Measurements from ENCODE around the gene MGRN1.

MGRN1 gene

DNA sequence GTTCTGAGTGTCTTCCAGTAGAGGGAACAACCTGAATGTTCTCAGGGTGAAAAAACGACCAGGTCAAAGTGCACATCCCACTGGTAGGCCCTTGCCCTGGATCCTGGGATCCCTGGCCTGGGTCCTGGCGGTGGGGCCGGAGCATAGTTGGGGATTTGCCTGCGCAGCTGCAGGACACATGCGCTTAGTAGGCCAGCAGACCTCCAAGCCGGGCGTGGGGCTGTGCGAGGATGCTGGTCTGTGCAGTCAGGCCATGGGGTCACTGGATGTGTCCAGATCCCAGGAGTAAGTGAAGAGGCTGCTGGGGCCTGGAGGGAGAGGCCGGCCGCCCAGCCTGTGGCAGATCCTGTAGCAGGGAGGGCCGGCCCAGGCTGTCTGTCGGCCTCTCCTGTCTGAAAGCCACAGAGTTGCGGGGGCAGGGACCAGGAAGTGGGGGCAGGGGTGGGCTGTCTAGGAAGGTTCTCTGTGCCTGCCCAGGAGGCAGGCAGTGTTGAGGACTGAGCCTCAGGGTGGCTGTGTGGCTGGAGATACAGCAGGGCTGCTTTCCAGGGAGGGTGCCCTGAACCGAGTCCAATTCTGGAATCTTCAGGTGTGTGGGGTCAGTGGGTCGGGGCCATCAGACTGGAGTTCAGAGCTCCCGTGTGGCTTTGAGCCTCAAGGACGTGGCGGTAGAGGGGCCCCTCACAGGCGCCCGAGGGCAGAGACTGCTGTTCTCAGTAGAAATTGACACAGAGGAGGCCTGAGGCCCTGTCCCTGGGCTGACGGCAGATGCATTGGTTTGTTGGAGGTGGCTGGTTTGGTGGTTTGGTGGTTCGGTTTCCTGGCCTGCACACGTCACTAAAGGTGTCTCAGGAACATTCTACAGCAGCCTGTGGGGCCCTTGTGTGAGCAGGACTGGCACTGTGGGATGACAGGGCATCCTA lies 51.5 kb downstream of the MGRN1 start:
- DNase-seq (ENCODE audit: low spot score): no peak

DNA sequence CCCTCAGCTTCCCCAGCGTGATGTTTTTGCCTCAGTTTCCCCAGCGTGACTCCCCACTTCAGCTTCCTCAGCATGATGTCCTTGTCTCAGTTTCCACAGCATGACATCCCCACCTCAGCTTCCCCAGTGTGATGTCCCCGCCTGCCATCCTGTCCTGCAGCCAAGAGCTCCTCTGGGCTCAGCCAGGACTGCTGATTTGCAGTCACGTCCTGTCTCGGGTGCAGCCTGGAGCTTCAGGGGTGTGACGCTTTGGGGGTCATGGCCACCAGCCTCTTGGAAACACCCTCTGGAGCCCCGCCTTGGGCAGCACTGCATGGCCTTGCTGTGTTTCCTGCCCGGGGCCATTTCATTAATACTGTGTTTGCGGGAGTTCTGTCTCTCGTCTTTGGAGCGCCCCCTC lies 52.2 kb downstream of the MGRN1 start:
- DNase-seq (ENCODE audit: low spot score): no peak

DNA sequence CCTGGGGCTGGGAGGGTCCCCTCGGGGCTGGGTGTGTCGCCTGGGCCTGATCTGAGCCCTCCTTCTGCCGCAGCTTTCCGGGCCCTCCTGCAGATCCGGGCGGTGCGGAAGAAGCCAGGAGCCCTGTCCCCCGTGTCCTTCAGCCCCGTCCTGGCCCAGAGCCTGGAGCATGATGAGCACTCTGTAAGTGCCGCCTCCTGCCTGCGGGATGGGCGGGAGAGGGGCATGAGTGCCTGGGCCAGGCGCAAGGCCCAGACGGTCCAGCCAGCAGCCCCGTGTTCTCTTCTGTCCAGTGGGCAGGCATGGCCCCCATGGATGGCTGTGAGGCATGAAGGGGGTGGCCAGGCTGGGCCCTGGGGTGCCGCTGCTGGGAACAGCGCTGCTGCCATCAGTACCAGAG lies 52.8 kb downstream of the MGRN1 start:
- no peak for DNase-seq (ENCODE audit: low spot score)

DNA sequence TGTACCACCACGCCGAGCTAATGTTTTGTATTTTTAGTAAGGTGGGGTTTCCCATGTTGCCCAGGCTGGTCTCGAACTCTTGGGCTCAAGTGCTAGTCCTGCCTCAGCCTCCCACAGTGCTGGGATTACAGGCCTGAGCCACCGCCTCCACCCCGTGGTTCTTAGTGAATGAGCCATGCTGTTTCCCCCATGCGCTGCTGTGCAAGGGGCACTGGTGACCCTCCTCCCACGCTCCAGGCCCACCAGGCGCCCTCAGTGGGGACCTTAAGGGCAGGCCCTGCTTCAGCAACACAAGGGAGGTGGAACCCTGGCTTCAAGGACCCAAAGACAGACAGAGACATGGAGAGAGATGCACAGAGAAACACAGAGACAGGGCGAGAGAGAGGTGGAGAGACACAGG lies 53.4 kb downstream of the MGRN1 start:
- no peak for DNase-seq (ENCODE audit: low spot score)

DNA sequence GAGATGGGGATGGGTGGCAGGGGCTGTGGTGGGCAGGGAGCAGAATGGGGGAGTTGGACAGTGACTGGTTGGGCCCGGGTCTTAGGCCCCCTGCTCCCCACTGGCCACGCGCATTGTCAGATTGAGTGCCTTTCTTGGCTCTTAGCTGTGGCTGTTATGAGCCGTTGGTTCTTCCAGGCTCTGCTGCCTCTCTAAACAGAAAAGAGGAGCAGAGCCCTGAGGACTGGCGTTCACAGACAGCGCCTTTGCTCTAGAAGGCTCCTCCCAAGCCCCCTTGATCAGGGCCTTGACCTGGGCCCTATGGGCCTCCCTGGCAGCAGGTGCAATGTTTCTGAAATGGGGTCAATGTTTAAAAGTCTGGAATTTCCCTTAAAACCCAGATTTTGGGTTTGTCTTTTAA lies 54.0 kb downstream of the MGRN1 start:
- no peak for DNase-seq (ENCODE audit: low spot score)

DNA sequence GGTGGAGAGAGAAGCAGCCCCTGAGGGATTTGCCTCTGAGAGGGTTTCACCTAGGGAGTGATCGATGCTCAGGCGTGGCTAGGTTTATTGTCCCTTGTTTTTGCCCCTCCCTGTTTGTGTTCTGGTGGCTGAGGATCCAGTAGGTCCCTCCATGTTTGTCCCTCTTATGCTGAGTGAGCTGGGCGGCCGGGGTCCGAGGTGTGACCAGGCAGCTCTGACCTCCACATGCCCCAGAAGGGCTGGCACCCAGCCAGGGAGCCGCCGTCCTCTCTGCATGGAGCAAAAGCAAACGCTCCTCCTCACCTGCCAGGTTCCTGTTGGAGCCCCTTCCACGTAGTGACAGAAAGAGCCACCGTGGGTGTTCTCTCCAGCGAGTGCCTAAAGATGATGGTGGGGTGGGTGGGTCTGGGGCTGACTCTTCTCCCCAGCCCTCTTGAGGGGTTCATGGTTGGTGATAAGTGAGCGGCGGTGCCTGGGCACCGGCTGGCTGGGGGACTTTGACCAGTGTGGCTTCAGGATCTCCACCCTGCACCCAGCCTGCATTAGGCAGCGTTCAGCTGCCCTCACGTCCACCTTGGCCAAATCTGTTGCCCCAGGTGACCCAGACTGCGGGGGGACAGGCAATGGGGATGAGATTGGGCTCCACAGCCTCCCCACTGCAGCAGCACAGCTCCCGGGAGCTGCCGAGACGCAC lies 54.7 kb downstream of the MGRN1 start:
- DNase-seq (ENCODE audit: low spot score): no peak

DNA sequence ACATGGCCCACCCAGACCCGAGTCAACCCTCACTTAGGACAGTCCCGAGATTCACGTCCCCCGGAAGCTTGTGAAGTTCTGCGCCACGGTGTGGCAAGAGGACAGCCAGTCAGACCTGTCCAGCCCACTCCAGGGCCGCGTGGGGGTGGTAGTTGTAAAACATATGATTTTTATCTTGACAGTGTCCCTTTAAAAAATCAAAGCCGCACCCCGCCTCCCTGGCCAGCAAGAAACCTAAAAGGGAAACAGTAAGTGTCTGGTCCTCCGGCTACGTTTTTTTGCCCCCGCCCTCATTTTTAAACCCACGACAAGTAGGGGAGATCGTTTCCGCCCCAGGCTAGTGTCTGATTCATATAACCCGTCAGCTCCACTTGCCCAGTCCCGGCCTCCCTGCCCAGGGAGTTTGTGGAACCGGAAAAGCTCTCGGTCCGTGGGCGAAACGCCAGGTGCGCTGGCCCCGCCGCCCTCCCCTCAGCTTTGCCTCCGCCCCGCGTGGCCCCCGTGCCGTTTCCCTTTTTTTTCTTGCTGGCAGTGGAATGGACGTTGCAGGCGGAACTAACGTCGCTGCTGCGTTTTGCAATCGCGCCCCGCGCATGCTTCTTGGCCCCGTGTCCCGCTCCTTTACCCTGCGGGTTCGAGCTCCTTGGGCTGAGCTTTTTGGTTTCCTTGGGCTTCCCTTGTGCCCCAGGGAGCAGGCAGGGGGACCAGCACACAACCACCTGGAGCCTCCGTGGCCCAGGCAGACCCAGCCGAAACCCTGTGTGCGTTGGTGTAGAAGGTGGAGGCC lies 55.4 kb downstream of the MGRN1 start:
- DNase-seq (ENCODE audit: low spot score): no peak

DNA sequence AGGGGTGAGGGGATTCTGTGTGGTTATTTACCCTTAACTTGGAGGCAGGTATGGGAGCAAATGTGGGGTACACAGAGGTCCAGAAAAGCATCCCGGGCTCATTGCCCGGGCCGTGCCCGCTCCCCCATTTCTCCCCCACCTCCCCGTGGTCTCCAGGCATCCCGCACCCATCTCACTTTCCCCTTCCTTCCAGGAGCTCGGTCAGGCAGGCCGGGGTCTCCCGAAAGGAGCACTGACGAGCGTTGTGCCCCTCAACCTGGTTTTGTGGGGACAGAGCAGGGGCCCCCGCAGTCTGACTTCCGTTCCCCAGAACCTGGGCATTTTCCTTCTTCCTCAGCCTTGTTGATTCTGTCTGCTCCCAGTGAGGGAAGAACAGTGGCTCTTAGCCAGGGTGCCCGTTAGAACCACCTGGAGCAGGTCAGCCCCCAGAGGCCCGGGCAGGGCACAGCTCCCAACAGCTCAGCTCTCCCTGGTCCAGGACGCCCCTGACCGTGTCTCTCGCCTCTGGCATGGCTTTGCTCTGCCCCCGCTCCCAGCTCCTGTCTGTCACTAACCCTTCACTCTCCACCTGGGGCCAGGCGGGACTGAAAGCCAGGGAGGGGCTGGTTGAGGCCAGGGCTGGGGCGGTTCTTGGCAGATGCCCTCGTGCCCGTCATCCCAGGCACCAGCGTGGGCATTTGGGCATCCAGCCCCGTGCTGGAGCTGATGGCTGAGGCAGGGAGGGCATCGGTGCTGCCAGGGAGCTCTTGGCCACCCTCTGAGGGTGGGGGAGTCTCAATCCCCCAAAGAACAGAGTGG lies 56.2 kb downstream of the MGRN1 start:
- DNase-seq (ENCODE audit: low spot score): no peak

DNA sequence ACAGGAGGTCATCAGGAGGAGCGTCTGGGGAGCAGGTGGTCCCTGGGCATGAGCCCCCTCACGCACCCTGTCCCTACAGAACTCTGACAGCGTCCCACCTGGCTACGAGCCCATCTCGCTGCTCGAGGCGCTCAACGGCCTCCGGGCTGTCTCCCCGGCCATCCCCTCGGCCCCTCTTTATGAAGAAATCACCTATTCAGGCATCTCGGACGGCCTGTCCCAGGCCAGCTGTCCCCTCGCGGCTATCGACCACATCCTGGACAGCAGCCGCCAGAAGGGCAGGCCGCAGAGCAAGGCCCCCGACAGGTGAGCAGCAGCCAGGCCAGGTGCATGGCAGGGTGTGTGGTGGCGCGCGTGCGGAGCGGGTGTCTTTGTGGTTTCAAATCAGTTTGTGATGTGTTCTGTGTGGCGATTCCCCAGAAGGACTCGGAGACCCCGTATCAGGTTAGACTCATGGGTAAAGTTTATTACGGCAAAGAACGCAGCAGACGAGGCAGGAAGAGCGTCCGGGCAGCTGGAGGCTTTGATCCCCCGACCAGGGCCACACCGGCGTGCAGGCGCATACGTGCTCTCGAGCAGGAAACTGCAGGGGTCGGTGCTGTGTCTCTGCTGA lies 57.0 kb downstream of the MGRN1 start:
- DNase-seq (ENCODE audit: low spot score): no peak

DNA sequence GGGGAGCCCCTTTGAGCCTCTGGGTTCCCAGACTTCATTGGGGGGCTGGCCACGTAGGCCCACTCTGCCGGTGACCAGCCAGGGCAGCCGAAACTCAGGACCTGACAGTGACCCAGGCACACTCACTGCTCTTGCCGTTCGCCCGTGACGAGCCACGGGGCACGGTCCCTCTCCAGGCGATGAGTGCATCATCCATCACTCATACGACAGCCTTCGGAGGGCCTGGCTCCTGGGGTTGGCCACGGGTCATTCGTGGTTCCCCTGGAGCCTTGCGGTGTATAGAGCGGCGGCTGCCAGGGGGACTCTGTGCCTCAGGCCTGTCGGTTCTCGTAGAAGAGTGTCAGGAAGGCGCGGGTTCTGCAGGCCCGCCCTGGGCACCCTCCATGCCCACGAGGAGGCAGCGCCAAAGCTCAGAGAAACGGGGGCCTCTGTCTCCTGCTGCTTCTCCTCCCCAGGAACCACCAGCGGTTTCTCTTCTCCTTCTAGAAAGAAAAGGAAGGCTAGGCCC lies 57.5 kb downstream of the MGRN1 start:
- no peak for DNase-seq (ENCODE audit: low spot score)

DNA sequence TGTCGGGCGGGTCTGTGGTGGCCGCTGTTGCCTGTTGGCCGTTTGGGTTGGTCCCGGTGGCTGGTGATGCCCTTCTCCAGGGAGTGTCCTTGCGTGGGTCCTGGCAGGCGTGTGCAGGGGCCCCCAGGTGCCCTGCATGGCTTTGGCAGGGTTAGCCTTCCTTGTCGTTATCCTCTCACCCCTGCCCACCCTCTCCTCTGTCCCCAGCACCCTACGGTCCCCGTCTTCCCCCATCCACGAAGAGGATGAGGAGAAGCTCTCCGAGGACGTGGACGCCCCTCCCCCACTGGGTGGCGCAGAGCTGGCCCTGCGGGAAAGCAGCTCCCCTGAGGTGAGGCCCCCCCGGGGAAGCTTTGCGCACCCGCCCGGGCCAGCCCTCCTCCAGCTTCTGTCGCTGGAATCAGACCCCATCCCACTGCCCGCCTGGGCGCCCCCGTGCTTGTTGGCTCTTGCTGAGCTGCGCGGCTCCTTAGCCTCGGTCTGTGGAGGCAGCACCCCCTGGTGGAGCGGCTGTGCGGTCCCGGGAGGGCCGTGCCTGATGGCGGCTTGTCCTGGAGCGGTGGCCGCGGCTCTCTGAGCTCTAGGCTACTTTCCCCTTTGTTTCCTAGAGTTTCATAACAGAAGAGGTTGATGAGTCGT lies 58.1 kb downstream of the MGRN1 start:
- DNase-seq (ENCODE audit: low spot score): no peak

DNA sequence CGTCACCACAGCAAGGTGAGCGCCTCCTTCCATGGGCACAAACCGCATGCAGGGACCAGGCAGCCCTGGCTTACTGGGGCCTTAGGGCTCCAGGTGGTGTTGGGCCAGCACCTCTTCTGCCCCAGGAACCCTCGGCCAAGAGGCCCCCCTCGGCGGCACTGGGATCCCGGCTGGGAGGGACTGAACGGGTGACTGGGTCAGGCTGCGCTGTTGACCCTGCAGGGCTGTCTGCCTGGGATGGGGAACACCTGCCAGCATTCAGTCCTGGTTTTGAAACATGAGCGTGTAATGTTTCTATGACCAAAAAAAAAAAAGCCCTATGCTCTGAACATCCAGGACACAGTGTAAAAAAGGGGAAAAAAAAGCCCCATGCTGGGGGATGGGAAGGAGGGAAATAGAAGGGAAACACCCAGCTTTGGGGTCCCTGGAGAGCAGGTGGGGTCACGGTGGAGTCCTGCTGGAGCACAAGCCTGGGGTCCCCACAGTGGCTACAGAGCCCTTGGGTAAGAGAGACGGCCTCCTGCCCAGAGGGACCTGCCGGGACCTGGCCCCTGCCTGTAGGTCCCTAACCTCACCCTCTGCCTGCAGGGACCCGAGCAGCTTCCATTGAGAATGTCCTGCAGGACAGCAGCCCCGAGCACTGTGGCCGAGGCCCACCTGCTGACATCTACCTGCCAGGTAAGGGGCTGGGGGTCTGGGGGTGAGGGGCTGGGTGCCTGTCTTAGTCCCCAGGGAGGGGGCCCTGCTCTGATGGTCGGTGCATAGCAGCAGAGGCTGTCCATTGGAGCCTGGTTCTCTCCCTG lies 58.8 kb downstream of the MGRN1 start:
- DNase-seq (ENCODE audit: low spot score): no peak

DNA sequence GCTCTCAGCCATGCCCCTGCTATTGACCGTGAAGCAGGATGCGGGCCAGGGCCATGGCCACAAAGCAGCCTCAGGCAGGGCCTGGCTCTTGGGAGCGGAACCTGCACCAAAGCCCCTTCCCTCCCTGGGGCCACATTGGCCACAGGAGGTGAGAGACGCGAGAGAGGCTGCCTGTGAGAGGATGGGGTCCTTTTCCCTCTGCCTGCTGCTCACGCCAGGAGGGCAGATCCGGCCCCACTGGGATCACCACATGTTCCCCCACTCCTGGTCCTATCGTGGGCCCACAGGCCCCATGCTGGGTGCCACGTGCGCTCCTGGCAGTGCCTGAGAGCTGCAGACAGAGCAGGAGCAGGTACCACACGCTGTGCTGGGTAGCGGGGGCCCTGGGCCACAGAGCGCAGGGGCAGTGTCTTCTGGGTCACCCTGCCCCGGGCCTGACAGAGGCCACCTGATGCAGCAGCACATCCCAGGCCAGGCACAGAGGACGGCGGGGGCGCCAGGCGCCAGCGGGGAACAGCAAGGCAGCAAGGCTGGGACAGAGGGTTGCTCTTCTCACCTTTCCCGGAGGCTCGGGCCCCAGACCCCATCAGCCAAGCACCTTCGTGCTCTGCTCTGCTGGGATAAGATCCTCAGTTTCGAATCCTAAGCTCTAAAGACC lies 59.6 kb downstream of the MGRN1 start:
- no peak for DNase-seq (ENCODE audit: low spot score)

DNA sequence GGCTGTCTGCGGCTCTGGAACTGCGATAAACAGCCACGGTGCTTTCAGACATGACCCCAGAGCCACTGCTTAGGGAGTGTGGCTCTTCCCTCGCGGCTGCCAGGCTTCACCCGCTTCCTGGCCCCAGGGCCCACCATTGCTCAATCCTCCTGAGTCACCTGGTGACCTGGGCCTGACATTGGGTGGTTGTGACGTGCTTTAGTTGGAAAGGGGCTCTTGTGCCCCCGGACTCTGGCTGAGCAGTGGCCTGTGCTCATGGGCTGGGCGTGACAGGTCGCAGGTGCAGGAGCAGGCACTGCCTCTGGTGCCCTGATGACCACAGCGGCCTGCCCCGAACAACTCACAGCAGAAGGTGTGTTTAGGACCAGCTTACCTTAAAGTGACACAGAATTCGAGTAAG lies 60.1 kb downstream of the MGRN1 start:
- DNase-seq (ENCODE audit: low spot score): no peak

DNA sequence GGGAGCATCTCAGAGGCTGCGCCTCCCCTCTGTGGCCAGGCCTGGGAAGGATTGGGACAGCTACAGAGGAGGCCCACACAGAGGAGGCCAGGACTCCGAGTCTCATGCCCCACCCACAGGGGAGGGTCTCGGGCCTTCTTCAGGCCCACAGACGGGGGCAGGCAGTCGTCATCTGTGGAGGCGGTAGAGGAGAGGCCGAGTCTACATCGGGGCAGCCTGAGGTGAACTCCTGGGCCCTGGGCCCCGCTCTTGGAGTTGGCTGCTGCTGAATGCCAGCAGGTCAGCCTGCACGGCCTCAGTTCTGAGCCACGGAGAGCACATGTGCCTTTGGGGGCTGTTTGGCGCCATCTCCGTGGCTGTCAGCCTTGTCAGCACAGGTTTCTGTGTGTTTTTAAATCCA lies 60.7 kb downstream of the MGRN1 start:
- no peak for DNase-seq (ENCODE audit: low spot score)

DNA sequence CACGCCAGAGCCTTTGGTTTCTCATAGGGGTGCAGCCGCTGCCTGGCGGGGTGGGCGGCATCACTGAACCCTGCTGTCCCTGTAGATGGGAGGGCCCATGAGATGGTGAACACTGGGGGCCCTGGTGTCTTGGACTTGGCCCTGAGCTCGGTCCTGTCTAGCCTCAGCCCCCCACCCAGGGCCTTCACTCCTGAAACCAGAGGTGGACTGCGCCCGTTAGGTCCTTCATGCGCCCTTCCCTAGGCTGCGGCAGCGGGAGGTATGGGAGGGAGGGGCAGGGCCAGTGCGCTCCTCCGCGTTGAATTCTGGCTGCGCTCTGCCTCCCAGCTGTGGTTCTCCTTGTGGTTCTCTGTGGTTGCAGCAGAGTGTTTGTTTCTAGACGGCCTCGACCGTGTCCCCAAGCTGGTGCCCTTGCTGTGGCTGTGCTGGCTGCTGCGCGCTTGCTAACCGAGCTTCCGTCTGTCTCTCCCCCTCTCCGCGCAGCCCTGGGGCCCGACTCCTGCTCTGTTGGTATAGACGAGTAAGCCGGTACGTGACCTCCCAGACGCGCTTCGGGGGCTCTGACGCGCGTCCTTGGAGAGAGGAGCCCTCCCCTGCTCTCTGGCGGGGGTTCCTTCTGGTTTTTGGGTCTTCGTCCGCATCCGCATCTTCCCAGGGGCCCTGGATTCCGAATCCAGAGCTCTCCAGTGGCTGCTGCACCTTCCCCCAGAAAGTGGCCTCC lies 61.3 kb downstream of the MGRN1 start:
- no peak for DNase-seq (ENCODE audit: low spot score)

DNA sequence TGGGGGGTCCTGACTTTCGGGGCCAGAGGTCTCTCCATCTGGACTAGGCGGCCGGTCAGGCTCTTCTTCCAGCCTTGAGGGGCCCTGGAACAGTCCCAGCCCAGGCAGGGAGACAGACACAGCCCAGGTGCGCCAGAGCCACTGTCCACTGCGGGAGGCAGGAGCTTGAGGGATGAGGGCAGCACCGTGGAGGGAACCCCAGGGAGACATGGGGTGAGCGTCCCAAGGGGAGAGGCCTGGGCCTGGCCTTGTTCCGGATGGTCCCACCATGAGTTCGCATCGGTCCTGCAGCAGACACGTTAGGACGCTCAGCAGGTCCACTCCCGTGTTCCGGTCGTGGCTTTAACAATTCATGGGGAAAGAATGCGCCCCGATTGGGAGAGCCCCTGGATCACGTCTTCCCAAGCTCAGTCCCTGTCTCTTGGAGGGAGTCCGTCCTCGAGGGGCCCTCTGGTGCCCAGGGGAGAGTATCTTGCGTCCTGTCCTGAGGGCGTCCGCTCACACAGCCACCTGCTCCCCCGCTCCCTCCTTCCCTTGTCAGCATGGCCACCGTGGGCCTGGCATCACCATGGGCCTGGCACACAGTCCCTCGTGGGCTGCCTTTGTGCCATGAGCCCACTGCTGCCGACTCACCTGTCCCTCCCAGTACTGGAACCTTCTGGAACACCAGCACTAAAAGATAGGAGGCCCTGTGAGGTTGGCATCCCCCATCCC lies 62.0 kb downstream of the MGRN1 start:
- no peak for DNase-seq (ENCODE audit: low spot score)

DNA sequence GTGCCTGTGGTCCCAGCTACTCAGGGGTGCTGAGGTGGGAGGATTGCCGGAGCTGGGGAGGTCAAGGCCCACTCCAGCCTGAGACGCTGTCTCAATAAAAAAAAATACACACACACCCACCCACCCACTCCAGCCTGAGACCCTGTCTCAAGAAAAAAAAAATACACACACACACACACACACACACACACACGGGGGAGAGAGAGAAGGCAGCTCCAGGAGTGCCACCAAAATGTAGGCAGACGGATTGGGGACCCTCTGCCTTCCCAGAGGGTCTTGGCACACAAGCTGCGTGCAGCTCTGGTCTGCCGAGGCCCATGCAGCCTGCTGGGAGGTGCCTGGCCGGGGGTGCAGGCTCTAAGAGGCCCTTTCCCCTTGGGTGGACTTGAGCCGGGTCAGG lies 62.8 kb downstream of the MGRN1 start:
- no peak for DNase-seq (ENCODE audit: low spot score)

Data from GM03348 (cell line).